ENCODE results near the gene CCPG1.

GRCh38 chr15:55387027-55387426 is 21.1 kb downstream of the CCPG1 start:
- TF ChIP-seq CTCF (conservative IDR thresholded peaks at IDR 0.05; ENCODE audit: low read depth, low read length) (no peak), EZH2 (IDR thresholded peaks at IDR 0.05; ENCODE audit: borderline replicate concordance, low read depth, low read length, poor library complexity, severe bottlenecking) (no peak)
